Spleen (tissue), 7 donors: ENCODE data around the gene CDH26.

Experiments
- CTCF ChIP-seq, 11 experiments: fragments of 200-600 bp in 7 of 11; fragments of 450-650 bp in 4 of 11; sonication (generic) in 4 of 11; IDR thresholded peaks in 8 of 11; conservative IDR thresholded peaks in 3 of 11; 1 replicate in 7 of 11; 2 replicates in 4 of 11; pipeline versions ENCODE4 v1.4.0 to v1.8.0; 2016 to 2021; ENCODE audit warnings: antibody characterized with exemption in 11 of 11, inconsistent platforms in 4 of 11, mild to moderate bottlenecking in 1 of 11
- POLR2A ChIP-seq, 3 donors: fragments of 450-650 bp; IDR thresholded peaks; one replicate each; pipeline ENCODE4 v1.5.1; 2017; ENCODE audit warnings: antibody characterized with exemption in 3 of 3, mild to moderate bottlenecking in 1 of 3
- donor health status: DM: no; HTN: no; CAD: no; lungs with moderate emphysema.
- donor health status: DM: no; HTN: no; CAD: no.
- donor health status: DM: no; HTN: no; CAD: no.

GRCh38 chr20:59972037-59972801 lies 14.0 kb downstream of the CDH26 start:
- no peak for TF ChIP-seq POLR2A (IDR thresholded peaks at IDR 0.05)
- TF ChIP-seq CTCF (IDR thresholded peaks at IDR 0.05 in 8 of 11, conservative IDR thresholded peaks at IDR 0.05 in 3 of 11) = no peak
